GM12891 (cell line): Measurements from ENCODE around the gene RNF31.

ENCODE experiments used
- DNase-seq: peaks from one replicate; pipeline ENCODE4 v3.0.0; 2011; ENCODE audit warnings: low spot score; ENCODE audit not compliant: insufficient read length
- FAIRE-seq: peaks from 2 replicates; lab custom pipeline; 2011; peaks lifted over from hg19 to GRCh38; lab: Jason Lieb, UNC
- PAX5 ChIP-seq: IDR thresholded peaks from 2 replicates; pipeline ENCODE4 v1.6.1; 2011; ENCODE audit warnings: low read length, moderate library complexity, mild to moderate bottlenecking; ENCODE audit not compliant: insufficient read depth, severe bottlenecking
- POLR2A ChIP-seq: IDR thresholded peaks from 2 replicates; pipeline ENCODE4 v1.6.1; 2011; ENCODE audit warnings: low read depth, low read length, control low read depth
- POLR2AphosphoS5 ChIP-seq: IDR thresholded peaks from 2 replicates; pipeline ENCODE4 v1.6.1; 2011; ENCODE audit warnings: low read depth, low read length, control low read depth
- POU2F2 ChIP-seq: IDR thresholded peaks from 2 replicates; pipeline ENCODE4 v1.6.1; 2011; ENCODE audit warnings: low read depth, mild to moderate bottlenecking, control low read depth, low read length, moderate library complexity
- SPI1 ChIP-seq: IDR thresholded peaks from 2 replicates; pipeline ENCODE4 v1.6.1; 2011; ENCODE audit warnings: low read depth, low read length, control low read depth
- TAF1 ChIP-seq: IDR thresholded peaks from 2 replicates; pipeline ENCODE4 v1.6.1; 2011; ENCODE audit warnings: low read depth, low read length, control low read depth

Gene RNF31

GRCh38 chr14:24130380-24130716, 16.9 kb upstream of the RNF31 start, which contains the start of gene FITM1:
Gene FITM1, plus strand, starts transcription at chr14:24130659. Its CDS starts 905 bp downstream, at chr14:24131564.
- no peak for TF ChIP-seq POU2F2
- no peak for TF ChIP-seq POLR2AphosphoS5
- TF ChIP-seq POLR2A, result no peak
- no peak for TF ChIP-seq PAX5
- no peak for TF ChIP-seq TAF1
- TF ChIP-seq SPI1, result no peak
- DNase-seq (no peak), FAIRE-seq (no peak)

- TF ChIP-seq SPI1 (no peak), PAX5 (no peak), POLR2A (no peak), POU2F2 (no peak), POLR2AphosphoS5 (no peak), TAF1 (no peak)
- FAIRE-seq, result no peak
- no peak for DNase-seq
These were observed 16.4 kb upstream of the RNF31 start for GRCh38 chr14:24130717-24131548.

- no peak for FAIRE-seq
- TF ChIP-seq POLR2A (no peak), POLR2AphosphoS5 (no peak)
These were observed 15.7 kb upstream of the RNF31 start for GRCh38 chr14:24131549-24131966.

GRCh38 chr14:24132061-24132685, 15.1 kb upstream of the RNF31 start:
- DNase-seq (no peak), FAIRE-seq (peak; percentile 76)
- no peak for TF ChIP-seq PAX5
- TF ChIP-seq POLR2A, result no peak
- no peak for TF ChIP-seq POLR2AphosphoS5
- TF ChIP-seq TAF1, result no peak
- no peak for TF ChIP-seq POU2F2
- TF ChIP-seq SPI1, result no peak

More at GRCh38 chr14:24131549-24131966, 15.7 kb upstream of the RNF31 start:
- DNase-seq, result no peak

- FAIRE-seq, result no peak
- DNase-seq, result no peak
- TF ChIP-seq POLR2AphosphoS5 (no peak), PAX5 (no peak), TAF1 (no peak), POU2F2 (no peak), SPI1 (no peak), POLR2A (no peak)
These were observed 14.3 kb upstream of the RNF31 start for GRCh38 chr14:24132976-24133375.

- DNase-seq (no peak), FAIRE-seq (no peak)
- no peak for TF ChIP-seq SPI1
These were observed 13.6 kb upstream of the RNF31 start for GRCh38 chr14:24133735-24134134.

GRCh38 chr14:24135584-24135833, 11.8 kb upstream of the RNF31 start:
- peak; percentile 31 for FAIRE-seq
- no peak for DNase-seq
- TF ChIP-seq PAX5, result no peak
- no peak for TF ChIP-seq POLR2AphosphoS5
- no peak for TF ChIP-seq TAF1

GRCh38 chr14:24135834-24136683, 11.2 kb upstream of the RNF31 start, which contains the start of gene PSME1:
Gene PSME1, plus strand, starts transcription at chr14:24136194. Its CDS starts 69 bp downstream, at chr14:24136263.
- DNase-seq (peak; percentile 94), FAIRE-seq (peak; percentile 99)
- TF ChIP-seq POLR2AphosphoS5 (peak; percentile 36; the same call in 1 of the 2 replicates), POLR2A (peak; percentile 47; the same call in 1 of the 2 replicates), PAX5 (no peak), TAF1 (no peak)

- TF ChIP-seq POLR2AphosphoS5 (no peak), SPI1 (no peak), TAF1 (no peak), POU2F2 (no peak), POLR2A (no peak), PAX5 (no peak)
- FAIRE-seq (no peak), DNase-seq (no peak)
These were observed 10.4 kb upstream of the RNF31 start for GRCh38 chr14:24136684-24137528.
